A673 (cell line): ENCODE data around the gene BACH2. TPM values are rescaled to one million over a fixed set of nuclear protein-coding genes. Genes with fewer than 3 reads are reported as not detected.
A peak's percentile ranks its signal among the peaks of the same experiment; 100 is the strongest.
"Not testable (repeated sequence)": the region's sequence is repeated elsewhere in the genome, so short reads cannot be mapped to it uniquely, and the experiment has no call there.

Experiments
- BruUV-seq: library from RNA; stranded (reverse); fragments of 400-500 nt; replicated peaks from 2 replicates; lab custom pipeline; 2021; lab: Mats Ljungman, UMichigan
- CTCF ChIA-PET: fragments of 300-600 bp; sonication (Branson Sonifier 250); formaldehyde crosslinking; loops from one replicate; lab custom pipeline; 2022; ENCODE audit warnings: antibody characterized with exemption; lab: Charles Lee
- POLR2A ChIA-PET: fragments of 300-600 bp; sonication (Branson Sonifier 250); formaldehyde crosslinking; loops from one replicate; lab custom pipeline; 2022; ENCODE audit warnings: antibody characterized with exemption; ENCODE audit not compliant: low non-redundant PET; lab: Charles Lee
- DNase-seq: peaks from one replicate; pipeline ENCODE4 v3.0.0-alpha.2; 2015; ENCODE audit warnings: low spot score
- H3K27ac ChIP-seq: fragments of 200-600 bp; sonication (generic); 2 replicates; pipeline ENCODE4 v1.5.1; 2016; ENCODE audit warnings: mixed run types, low read depth, mild to moderate bottlenecking, mixed read lengths, antibody characterized with exemption, low read length; ENCODE audit not compliant: poor library complexity, severe bottlenecking
- H3K27me3 ChIP-seq: fragments of 200-600 bp; sonication (generic); replicated peaks from 2 replicates; pipeline ENCODE4 v1.6.1; 2017; ENCODE audit warnings: mixed run types, low read depth, mild to moderate bottlenecking, mixed read lengths, antibody characterized with exemption, low read length; ENCODE audit not compliant: insufficient read depth, poor library complexity
- H3K36me3 ChIP-seq: fragments of 200-600 bp; sonication (generic); 2 replicates; pipeline ENCODE4 v1.6.1; 2016; ENCODE audit warnings: mixed run types, mild to moderate bottlenecking, mixed read lengths, antibody characterized with exemption, low read length; ENCODE audit not compliant: insufficient read depth, poor library complexity, severe bottlenecking
- H3K4me1 ChIP-seq: fragments of 200-600 bp; sonication (generic); 2 replicates; pipeline ENCODE4 v1.6.1; 2017; ENCODE audit warnings: mixed run types, mild to moderate bottlenecking, mixed read lengths, antibody characterized with exemption, low read length; ENCODE audit not compliant: insufficient read depth, poor library complexity, severe bottlenecking
- H3K4me3 ChIP-seq: fragments of 200-600 bp; sonication (generic); 2 replicates; pipeline ENCODE4 v1.5.1; 2016; ENCODE audit warnings: low read depth, mixed run types, mild to moderate bottlenecking, mixed read lengths, low read length; ENCODE audit not compliant: poor library complexity, severe bottlenecking
- H3K9me3 ChIP-seq: fragments of 200-600 bp; sonication (generic); 2 replicates; pipeline ENCODE4 v1.6.1; 2016; ENCODE audit warnings: mixed run types, low read depth, mild to moderate bottlenecking, mixed read lengths, antibody characterized with exemption, low read length; ENCODE audit not compliant: poor library complexity, severe bottlenecking
- EZH2 ChIP-seq: fragments of 200-600 bp; sonication (generic); IDR thresholded peaks from 2 replicates; pipeline ENCODE4 v1.6.1; 2017; ENCODE audit warnings: borderline replicate concordance, low read depth, mild to moderate bottlenecking, mixed read lengths, antibody characterized with exemption, low read length; ENCODE audit not compliant: poor library complexity, severe bottlenecking
- intact Hi-C: fragments of 100-400 bp; cut with micrococcal nuclease; formaldehyde crosslinking; loops from one replicate; pipeline ENCODE4 v1.10.0; 2022; ENCODE audit not compliant: unreplicated experiment
- total RNA-seq: library from RNA; stranded (reverse); gene quantifications from 2 replicates; pipeline ENCODE4 v1.2.3, GENCODE V29; 2021
- TF ChIP-seq, protein P1 (sequence below): fragments of 300-800, 200-600 bp; sonication (generic); conservative IDR thresholded peaks from 2 replicates; pipeline ENCODE4 v1.5.1; 2017; ENCODE audit warnings: low read depth, mild to moderate bottlenecking, antibody characterized with exemption, low read length, moderate library complexity, mixed read lengths

The BACH2 gene
- total RNA-seq, 1 experiment from 2014 or later: 0.37 TPM

DNA sequence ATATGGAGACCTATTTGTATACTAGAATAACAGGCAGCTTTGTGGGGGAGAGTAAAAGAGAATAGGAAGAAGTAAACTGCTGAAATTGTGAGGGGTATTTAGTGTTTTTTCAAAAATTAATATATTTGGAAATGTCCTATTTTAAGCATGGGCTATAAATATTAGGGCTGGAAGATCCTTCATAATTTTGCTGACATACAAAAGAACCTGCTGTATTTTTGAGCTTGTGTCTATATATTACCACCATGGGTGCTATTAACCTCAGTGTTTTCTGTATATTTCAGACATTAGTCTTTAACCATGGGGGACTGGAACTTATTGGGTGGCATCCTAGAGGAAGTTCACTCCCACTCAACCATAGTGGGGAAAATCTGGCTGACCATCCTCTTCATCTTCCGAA is 402.5 kb downstream of the BACH2 start, which contains the start of gene GJA10:
GJA10 (plus strand) TSS at position 301 of the 400 bp plus-strand sequence; CDS start at position 301, 0 bp downstream.
- no peak for TF ChIP-seq EZH2
- TF ChIP-seq, protein P1, sequence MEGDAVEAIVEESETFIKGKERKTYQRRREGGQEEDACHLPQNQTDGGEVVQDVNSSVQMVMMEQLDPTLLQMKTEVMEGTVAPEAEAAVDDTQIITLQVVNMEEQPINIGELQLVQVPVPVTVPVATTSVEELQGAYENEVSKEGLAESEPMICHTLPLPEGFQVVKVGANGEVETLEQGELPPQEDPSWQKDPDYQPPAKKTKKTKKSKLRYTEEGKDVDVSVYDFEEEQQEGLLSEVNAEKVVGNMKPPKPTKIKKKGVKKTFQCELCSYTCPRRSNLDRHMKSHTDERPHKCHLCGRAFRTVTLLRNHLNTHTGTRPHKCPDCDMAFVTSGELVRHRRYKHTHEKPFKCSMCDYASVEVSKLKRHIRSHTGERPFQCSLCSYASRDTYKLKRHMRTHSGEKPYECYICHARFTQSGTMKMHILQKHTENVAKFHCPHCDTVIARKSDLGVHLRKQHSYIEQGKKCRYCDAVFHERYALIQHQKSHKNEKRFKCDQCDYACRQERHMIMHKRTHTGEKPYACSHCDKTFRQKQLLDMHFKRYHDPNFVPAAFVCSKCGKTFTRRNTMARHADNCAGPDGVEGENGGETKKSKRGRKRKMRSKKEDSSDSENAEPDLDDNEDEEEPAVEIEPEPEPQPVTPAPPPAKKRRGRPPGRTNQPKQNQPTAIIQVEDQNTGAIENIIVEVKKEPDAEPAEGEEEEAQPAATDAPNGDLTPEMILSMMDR: no peak
- H3K36me3 ChIP-seq: no peaks in the 10 kb centered on the region

DNA sequence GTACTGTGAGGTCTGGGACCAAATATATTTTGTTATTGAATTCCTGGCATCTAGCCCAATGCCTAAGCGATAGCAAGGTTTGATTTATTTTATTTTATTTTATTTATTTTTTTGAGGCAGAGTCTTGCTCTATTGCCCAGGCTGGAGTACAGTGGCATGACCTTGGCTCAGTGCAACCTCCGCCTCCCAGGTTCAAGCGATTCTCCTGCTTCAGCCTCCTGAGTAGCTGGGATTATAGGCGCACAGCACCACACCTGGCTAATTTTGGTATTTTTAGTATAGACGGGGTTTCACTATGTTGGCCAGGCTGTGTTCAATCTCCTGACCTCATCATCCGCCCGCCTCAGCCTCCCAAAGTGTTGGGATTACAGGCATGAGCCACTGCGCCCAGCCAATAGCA is 404.1 kb downstream of the BACH2 start:
- BruUV-seq, H3K27ac ChIP-seq, H3K4me1 ChIP-seq, POLR2A ChIA-PET, H3K36me3 ChIP-seq, CTCF ChIA-PET, H3K9me3 ChIP-seq, intact Hi-C loops, H3K4me3 ChIP-seq, DNase-seq: not testable (repeated sequence)
- H3K27me3 ChIP-seq: peaks cover 12% of the 10 kb centered on the region
- TF ChIP-seq, protein P1: 0 out of 2 replicates have a peak, but pooled peaks have one; percentile 25

More for the DNA sequence above, 402.5 kb downstream of the BACH2 start, which contains the start of gene GJA10:
- Histone ChIP-seq H3K27me3 (peaks cover 12% of the 10 kb centered on the region), H3K4me1 (no peaks in the 10 kb centered on the region), H3K9me3 (no peaks in the 10 kb centered on the region), H3K27ac (no peak within 1 kb of the TSS), H3K4me3 (no peak within 1 kb of the TSS)
- POLR2A ChIA-PET: no interaction called here
- intact Hi-C loops: no loop called here
- no peak for DNase-seq
- BruUV-seq: no TSS peak
- CTCF ChIA-PET: no interaction called here

GRCh38 chr6:89890845-89891528 is 405.7 kb downstream of the BACH2 start:
- H3K4me3 ChIP-seq, DNase-seq, BruUV-seq, H3K9me3 ChIP-seq, intact Hi-C loops, H3K36me3 ChIP-seq, POLR2A ChIA-PET, CTCF ChIA-PET, H3K4me1 ChIP-seq, H3K27ac ChIP-seq: not testable (repeated sequence)
- H3K27me3 ChIP-seq: peaks cover 12% of the 10 kb centered on the region

GRCh38 chr6:89888871-89889270 is 407.8 kb downstream of the BACH2 start:
- no TSS peak for BruUV-seq
- H3K27me3 ChIP-seq: peaks cover 12% of the 10 kb centered on the region
- TF ChIP-seq, protein P1: no peak
- no peak for DNase-seq
- no peaks in the 10 kb centered on the region for H3K4me1 ChIP-seq
- H3K9me3 ChIP-seq: no peaks in the 10 kb centered on the region
- no peak overlapping the region for H3K27ac ChIP-seq
- H3K36me3 ChIP-seq: no peaks in the 10 kb centered on the region
- CTCF ChIA-PET: no interaction called here
- POLR2A ChIA-PET: no interaction called here
- no peak overlapping the region for H3K4me3 ChIP-seq
- intact Hi-C loops: no loop called here
